Endothelial cell of umbilical vein (primary cell): ENCODE measurements around the gene LTN1. TPM values are rescaled to one million over a fixed set of nuclear protein-coding genes. Genes with fewer than 3 reads are reported as not detected.

Experiments used
- BruUV-seq: library from RNA; stranded (reverse); fragments of 400-500 nt; replicated peaks from 2 replicates; lab custom pipeline; 2021; lab: Mats Ljungman, UMichigan
- CTCF ChIA-PET: fragments of 300-600, 350-600 bp; sonication (Branson Sonifier 250); formaldehyde crosslinking; loops from one replicate; lab custom pipeline; 2021; ENCODE audit warnings: antibody characterized with exemption, inconsistent platforms; lab: Charles Lee
- POLR2A ChIA-PET: fragments of 300-600, 350-600 bp; sonication (Branson Sonifier 250); formaldehyde crosslinking; loops from one replicate; lab custom pipeline; 2021; ENCODE audit warnings: antibody characterized with exemption, inconsistent platforms; lab: Charles Lee
- DNase-seq: peaks from one replicate; pipeline ENCODE4 v3.0.0-alpha.2; 2011; ENCODE audit warnings: low read depth, low spot score
- FAIRE-seq: peaks from 2 replicates; lab custom pipeline; 2011; peaks lifted over from hg19 to GRCh38; lab: Jason Lieb, UNC
- H2AFZ ChIP-seq: 2 replicates; pipeline ENCODE4 v1.6.0; 2012; ENCODE audit warnings: low read depth, low read length, control low read depth, inconsistent platforms
- H3K27ac ChIP-seq: 2 replicates; pipeline ENCODE4 v1.5.1; 2011; ENCODE audit warnings: low read depth, mild to moderate bottlenecking, control low read depth, low read length, moderate library complexity; ENCODE audit not compliant: insufficient read depth
- H3K27me3 ChIP-seq, 2 experiments: 2 replicates each; pipeline versions ENCODE4 v1.6.0 to v1.6.1; 2011; ENCODE audit warnings: low read length in 2 of 2, mixed read lengths in 1 of 2; ENCODE audit not compliant: control insufficient read depth in 2 of 2, insufficient read depth in 2 of 2
- H3K36me3 ChIP-seq, 2 experiments: 2 replicates in 1 of 2; 3 replicates in 1 of 2; pipeline ENCODE4 v1.5.1; 2011; ENCODE audit warnings: low read length in 2 of 2, mild to moderate bottlenecking in 1 of 2, moderate library complexity in 1 of 2; ENCODE audit not compliant: control insufficient read depth in 2 of 2, insufficient read depth in 2 of 2; ENCODE audit errors: extremely low read depth in 1 of 2
- H3K4me1 ChIP-seq: 3 replicates; pipeline ENCODE4 v1.5.1; 2011; ENCODE audit warnings: mild to moderate bottlenecking, low read length; ENCODE audit not compliant: control insufficient read depth, insufficient read depth; ENCODE audit errors: extremely low read depth
- H3K4me2 ChIP-seq: 2 replicates; pipeline ENCODE4 v1.6.1; 2011; ENCODE audit warnings: low read length, control low read depth, mixed read lengths; ENCODE audit not compliant: insufficient read depth
- H3K4me3 ChIP-seq, 3 experiments: fragments of 200-600 bp in 1 of 3; sonication (generic), shearing (Covaris generic) in 1 of 3; replicated peaks in 1 of 3; 2 replicates each; pipeline ENCODE4 v1.5.1; 2011 to 2016; ENCODE audit warnings: control low read depth in 3 of 3, low read length in 3 of 3, mild to moderate bottlenecking in 2 of 3, inconsistent platforms in 1 of 3, low read depth in 1 of 3, moderate library complexity in 1 of 3; ENCODE audit not compliant: insufficient read depth in 1 of 3
- H3K79me2 ChIP-seq: 2 replicates; pipeline ENCODE4 v1.6.0; 2012; ENCODE audit warnings: low read length, inconsistent platforms; ENCODE audit not compliant: control insufficient read depth, insufficient read depth
- H3K9ac ChIP-seq: replicated peaks from 2 replicates; pipeline ENCODE3; 2011; ENCODE audit warnings: low read length, control low read depth; ENCODE audit not compliant: insufficient read depth; ENCODE audit errors: extremely low read depth
- H3K9me1 ChIP-seq: replicated peaks from 3 replicates; pipeline ENCODE4 v1.6.0; 2011; ENCODE audit warnings: mild to moderate bottlenecking, low read length; ENCODE audit not compliant: control insufficient read depth, insufficient read depth; ENCODE audit errors: extremely low read depth
- H3K9me3 ChIP-seq: replicated peaks from 2 replicates; pipeline ENCODE4 v1.5.1; 2012; ENCODE audit warnings: low read length, inconsistent platforms; ENCODE audit not compliant: control insufficient read depth, insufficient read depth
- H4K20me1 ChIP-seq: replicated peaks from 2 replicates; pipeline ENCODE3; 2011; ENCODE audit warnings: mild to moderate bottlenecking, low read length; ENCODE audit not compliant: control insufficient read depth, insufficient read depth; ENCODE audit errors: extremely low read depth
- CTCF ChIP-seq, 2 donors: IDR thresholded peaks; 1 replicate in 1 of 2; 2 replicates in 1 of 2; pipeline ENCODE4 v1.5.1; 2011; ENCODE audit warnings: low read length in 2 of 2, mild to moderate bottlenecking in 2 of 2, moderate library complexity in 2 of 2, control low read depth in 1 of 2, inconsistent platforms in 1 of 2, low read depth in 1 of 2; ENCODE audit not compliant: insufficient read depth in 1 of 2; ENCODE audit errors: extremely low read depth in 1 of 2
- EZH2 ChIP-seq: IDR thresholded peaks from 2 replicates; pipeline ENCODE4 v1.6.1; 2012; ENCODE audit warnings: borderline replicate concordance, low read depth, mild to moderate bottlenecking, moderate library complexity, low read length, inconsistent platforms; ENCODE audit not compliant: severe bottlenecking
- FOS ChIP-seq: IDR thresholded peaks from 2 replicates; pipeline ENCODE4 v1.6.1; 2011; ENCODE audit warnings: mild to moderate bottlenecking, low read length, moderate library complexity, borderline replicate concordance; ENCODE audit not compliant: insufficient read depth
- GATA2 ChIP-seq: IDR thresholded peaks from 2 replicates; pipeline ENCODE4 v1.7.0; 2011; ENCODE audit warnings: low read depth, mild to moderate bottlenecking, moderate library complexity, mixed read lengths, low read length; ENCODE audit not compliant: insufficient read length, insufficient read depth
- JUN ChIP-seq: IDR thresholded peaks from 2 replicates; pipeline ENCODE4 v1.6.1; 2011; ENCODE audit warnings: borderline replicate concordance, low read depth; ENCODE audit not compliant: insufficient read length, insufficient read depth
- MAX ChIP-seq: IDR thresholded peaks from 2 replicates; pipeline ENCODE4 v1.6.1; 2011; ENCODE audit not compliant: insufficient read depth, insufficient read length
- MYC ChIP-seq: IDR thresholded peaks from one replicate; pipeline ENCODE4 v1.6.1; 2011; ENCODE audit warnings: mild to moderate bottlenecking, low read depth, low read length
- POLR2A ChIP-seq: IDR thresholded peaks from 2 replicates; pipeline ENCODE4 v1.6.1; 2012; ENCODE audit warnings: low read depth, mild to moderate bottlenecking, control low read depth, low read length
- POLR2AphosphoS5 ChIP-seq: IDR thresholded peaks from 2 replicates; pipeline ENCODE4 v1.6.1; 2012; ENCODE audit warnings: low read depth, mild to moderate bottlenecking, control low read depth, low read length, moderate library complexity; ENCODE audit not compliant: insufficient read depth
- dilution Hi-C: fragments of 300-500 bp; cut with MboI; formaldehyde crosslinking; loops from one replicate; pipeline ENCODE4 v1.15.0; 2019; ENCODE audit warnings: low sequenced_read_pairs; ENCODE audit not compliant: extremely low pct_ligation_motif_present
- intact Hi-C: fragments of 100-400 bp; cut with micrococcal nuclease; formaldehyde crosslinking; loops from one replicate; pipeline ENCODE4 v1.10.0; 2022
- polyA plus RNA-seq, 4 experiments: library from polyadenylated mRNA; depleted of rRNA in 3 of 4; stranded (reverse) in 3 of 4; unstranded in 1 of 4; fragments of >200 nt; gene quantifications; 2 replicates each; pipeline versions ENCODE4 v1.2.1 to v1.2.3, GENCODE V29; 2011 to 2012; ENCODE audit warnings: missing spikeins in 1 of 4
- total RNA-seq: library from RNA; stranded (reverse); gene quantifications from 2 replicates; pipeline ENCODE4 v1.2.3, GENCODE V29; 2021

The LTN1 gene
- total and polyA plus RNA-seq, 2 donors (not counting 3 experiments of a cell fraction or from before 2014, with no cell fraction given): 3.8 to 23.0 TPM

- Histone ChIP-seq H4K20me1 (no peaks in the 10 kb centered on the region), H3K79me2 (no peaks in the 10 kb centered on the region), H3K27me3 (no peaks in the 10 kb centered on the region), H3K4me1 (peaks cover 8% of the 10 kb centered on the region), H3K4me3 (peak overlapping the region; percentile 50 to 89 (median 64)), H3K27ac (peak overlapping the region; percentile 86), H3K36me3 (peaks cover 1% of the 10 kb centered on the region in 2 experiments), H3K9me3 (no peaks in the 10 kb centered on the region), H3K4me2 (peak overlapping the region; percentile 97), H3K9me1 (no peaks in the 10 kb centered on the region), H2AFZ (peak overlapping the region; percentile 97), H3K9ac (peak overlapping the region; percentile 98)
- TF ChIP-seq JUN (no peak), MYC (peak; percentile 71), POLR2AphosphoS5 (peak; percentile 97), POLR2A (peak; percentile 99), MAX (peak; percentile 71)
- ChIA-PET CTCF (interaction anchor here (0.9 to 1.7 kb wide), 4 partner anchors 10 to 23 kb away, joined by 4 to 9 read pairs (median 6); partner anchors contain the start of genes LTN1, RWDD2B and USP16), POLR2A (interaction anchor here (0.9 to 1.2 kb wide), 6 partner anchors 10 to 118 kb away, joined by 3 to 19 read pairs (median 6); partner anchors contain the start of genes LTN1, RWDD2B and USP16)
- intact Hi-C loops: loop anchor here (1.0 to 2.0 kb wide), 4 partner anchors 9 to 117 kb away; partner anchors contain the start of genes CCT8 and USP16
- DNase-seq (peak; percentile 97), FAIRE-seq (peak; percentile 96)
- TSS peak; percentile 89 for BruUV-seq
- dilution Hi-C loops: no loop called here
Observed at GRCh38 chr21:29002442-29003144, 9.9 kb upstream of the LTN1 start.

GRCh38 chr21:28993293-28993629 is 584 bp upstream of the LTN1 start:
- H3K4me1 ChIP-seq: peaks cover 13% of the 10 kb centered on the region
- intact Hi-C loops: loop anchor here (1.0 to 2.0 kb wide), 2 partner anchors 9 to 80 kb away; partner anchors contain the start of gene CCT8
- peak overlapping the region; percentile 6 for H3K9ac ChIP-seq
- TF ChIP-seq EZH2: no peak
- TF ChIP-seq FOS: no peak
- no peak for TF ChIP-seq GATA2
- no peak for TF ChIP-seq POLR2A
- no peak for TF ChIP-seq MAX
- TF ChIP-seq CTCF (IDR thresholded peaks at IDR 0.05; ENCODE audit: extremely low read depth in 1 of 2, insufficient read depth in 1 of 2, low read depth in 1 of 2, low read length in 2 of 2): no peak
- no peak for TF ChIP-seq JUN
- TF ChIP-seq MYC: no peak
- no peaks in the 10 kb centered on the region for H3K27me3 ChIP-seq
- DNase-seq: no peak
- no peaks in the 10 kb centered on the region for H3K36me3 ChIP-seq
- peak overlapping the region; percentile 52 for H3K27ac ChIP-seq
- CTCF ChIA-PET: interaction anchor here (0.8 to 1.9 kb wide), 3 partner anchors 9 to 29 kb away, joined by 3 to 9 read pairs (median 4); no protein-coding TSS in a partner anchor
- peaks cover 36% of the 10 kb centered on the region for H3K79me2 ChIP-seq
- H4K20me1 ChIP-seq: no peaks in the 10 kb centered on the region
- no peaks in the 10 kb centered on the region for H3K9me1 ChIP-seq
- H2AFZ ChIP-seq: peak overlapping the region; percentile 2
- dilution Hi-C loops: no loop called here
- no peak for FAIRE-seq
- BruUV-seq: TSS peak; percentile 99
- peak overlapping the region in 2 of 3 experiments; percentile 18 for H3K4me3 ChIP-seq
- H3K9me3 ChIP-seq: no peaks in the 10 kb centered on the region
- H3K4me2 ChIP-seq: peak overlapping the region; percentile 22
- POLR2A ChIA-PET: interaction anchor here (1.1 to 1.3 kb wide), 2 partner anchors 9 to 31 kb away, joined by 7 to 19 read pairs; partner anchors contain the start of gene USP16
